ENCODE results near the gene IDH3A. TPM values are rescaled to one million over a fixed set of nuclear protein-coding genes. Genes with fewer than 3 reads are reported as not detected.

The IDH3A gene
- total RNA-seq, 1 donor from 2014 or later = 41.5 TPM

DNA sequence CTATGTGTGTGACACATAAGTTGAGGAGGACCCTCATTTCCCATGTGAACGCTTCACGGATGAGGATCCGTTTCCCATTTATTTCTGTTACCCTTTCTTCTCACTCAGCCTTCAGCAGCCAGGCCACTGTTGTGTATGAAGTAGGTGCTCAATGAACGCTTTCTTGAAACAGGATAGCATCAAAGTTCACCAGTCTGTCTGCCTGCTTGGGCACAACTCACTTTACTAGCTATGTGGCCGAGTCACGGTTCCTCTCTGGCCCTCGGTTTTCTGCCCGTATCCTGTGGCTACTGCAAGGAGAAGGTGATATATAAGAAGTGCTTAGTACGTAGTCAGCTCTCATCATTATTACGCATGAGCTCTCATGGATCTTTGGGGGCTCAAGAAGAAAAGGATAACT, 62.8 kb downstream of the IDH3A start:
- no peaks in the 10 kb centered on the region for H3K27me3 Mint-ChIP-seq (ENCODE audit: low read depth)
- no peaks in the 10 kb centered on the region for H3K36me3 Mint-ChIP-seq (ENCODE audit: low read depth)
- no peak for DNase-seq (ENCODE audit: low read depth, low spot score)
- no peaks in the 10 kb centered on the region for H3K9me3 Mint-ChIP-seq
- H3K27ac Mint-ChIP-seq (ENCODE audit: unreplicated experiment) = peak overlapping the region; percentile 82
- TF ChIP-seq, protein P1, sequence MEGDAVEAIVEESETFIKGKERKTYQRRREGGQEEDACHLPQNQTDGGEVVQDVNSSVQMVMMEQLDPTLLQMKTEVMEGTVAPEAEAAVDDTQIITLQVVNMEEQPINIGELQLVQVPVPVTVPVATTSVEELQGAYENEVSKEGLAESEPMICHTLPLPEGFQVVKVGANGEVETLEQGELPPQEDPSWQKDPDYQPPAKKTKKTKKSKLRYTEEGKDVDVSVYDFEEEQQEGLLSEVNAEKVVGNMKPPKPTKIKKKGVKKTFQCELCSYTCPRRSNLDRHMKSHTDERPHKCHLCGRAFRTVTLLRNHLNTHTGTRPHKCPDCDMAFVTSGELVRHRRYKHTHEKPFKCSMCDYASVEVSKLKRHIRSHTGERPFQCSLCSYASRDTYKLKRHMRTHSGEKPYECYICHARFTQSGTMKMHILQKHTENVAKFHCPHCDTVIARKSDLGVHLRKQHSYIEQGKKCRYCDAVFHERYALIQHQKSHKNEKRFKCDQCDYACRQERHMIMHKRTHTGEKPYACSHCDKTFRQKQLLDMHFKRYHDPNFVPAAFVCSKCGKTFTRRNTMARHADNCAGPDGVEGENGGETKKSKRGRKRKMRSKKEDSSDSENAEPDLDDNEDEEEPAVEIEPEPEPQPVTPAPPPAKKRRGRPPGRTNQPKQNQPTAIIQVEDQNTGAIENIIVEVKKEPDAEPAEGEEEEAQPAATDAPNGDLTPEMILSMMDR (conservative IDR thresholded peaks at IDR 0.05) = no peak
- H3K4me1 Mint-ChIP-seq = peaks cover 68% of the 10 kb centered on the region
- H3K4me3 Mint-ChIP-seq = no peak overlapping the region

DNA sequence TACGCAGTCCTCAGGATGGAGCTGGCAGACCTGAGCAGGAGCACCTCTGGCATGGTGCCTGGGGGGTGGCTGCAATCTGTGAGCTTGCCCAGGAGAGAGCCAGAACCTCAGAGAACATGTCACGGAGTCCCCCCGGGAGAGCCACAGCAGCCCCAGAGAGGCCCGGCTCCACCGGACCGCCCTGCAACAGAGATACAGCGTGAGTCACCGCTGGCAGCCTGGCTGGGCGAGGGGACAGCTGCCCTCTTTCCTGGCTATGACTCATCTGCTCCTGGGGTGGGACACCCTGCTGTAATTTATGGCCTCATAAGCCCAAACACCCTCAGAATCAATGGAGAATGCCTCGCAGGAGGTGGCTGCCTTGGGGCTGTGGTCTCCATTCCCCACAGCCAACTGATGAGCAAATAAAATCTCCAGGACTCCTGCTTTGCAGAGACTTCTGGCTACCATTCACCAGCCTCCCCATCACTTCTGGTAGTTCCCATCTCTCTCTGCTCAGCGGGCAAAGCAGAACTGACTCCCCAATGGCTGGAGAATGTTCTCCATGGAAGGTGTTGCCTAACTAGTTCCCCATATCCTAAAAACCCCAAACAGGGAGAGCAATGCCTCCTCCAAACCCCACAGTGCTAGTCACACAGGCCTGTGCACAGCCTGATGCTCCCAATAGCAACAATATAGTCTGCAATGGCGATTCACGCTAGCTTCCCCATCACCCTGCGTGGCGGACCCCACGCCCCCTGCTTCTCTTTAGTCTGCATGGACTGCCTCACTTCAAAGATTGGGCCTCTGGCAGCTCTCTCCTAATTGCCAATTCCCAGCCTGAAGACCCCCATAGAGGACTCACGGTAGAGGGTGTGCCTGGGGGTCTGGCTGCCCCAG, 63.6 kb downstream of the IDH3A start:
- no peaks in the 10 kb centered on the region for H3K9me3 Mint-ChIP-seq
- peak overlapping the region; percentile 94 for H3K27ac Mint-ChIP-seq (ENCODE audit: unreplicated experiment)
- no peaks in the 10 kb centered on the region for H3K36me3 Mint-ChIP-seq (ENCODE audit: low read depth)
- TF ChIP-seq, protein P1 (conservative IDR thresholded peaks at IDR 0.05) = no peak
- no peaks in the 10 kb centered on the region for H3K27me3 Mint-ChIP-seq (ENCODE audit: low read depth)
- DNase-seq (ENCODE audit: low read depth, low spot score) = no peak
- peak overlapping the region; percentile 41 for H3K4me3 Mint-ChIP-seq
- peaks cover 62% of the 10 kb centered on the region for H3K4me1 Mint-ChIP-seq

DNA sequence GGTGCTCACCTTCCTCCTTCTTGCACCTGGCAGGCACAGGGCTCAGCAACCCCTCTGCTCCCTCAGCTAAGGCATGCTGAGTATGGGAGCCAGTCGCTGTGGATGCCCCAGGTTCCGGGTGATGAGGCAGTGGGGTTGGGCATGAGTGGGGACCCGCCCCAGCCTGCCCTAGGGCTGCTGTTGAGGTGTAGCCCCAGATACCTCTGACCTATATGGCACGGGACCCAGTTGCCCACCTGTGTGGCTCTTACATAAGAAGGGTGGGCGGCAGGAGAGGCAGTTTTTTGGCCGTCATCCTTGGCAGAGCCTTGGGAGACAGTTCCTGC, 64.2 kb downstream of the IDH3A start:
- H3K27me3 Mint-ChIP-seq (ENCODE audit: low read depth) = no peaks in the 10 kb centered on the region
- no peak for DNase-seq (ENCODE audit: low read depth, low spot score)
- no peaks in the 10 kb centered on the region for H3K36me3 Mint-ChIP-seq (ENCODE audit: low read depth)
- peak overlapping the region; percentile 94 for H3K27ac Mint-ChIP-seq (ENCODE audit: unreplicated experiment)
- H3K4me3 Mint-ChIP-seq = no peak overlapping the region
- TF ChIP-seq, protein P1 (conservative IDR thresholded peaks at IDR 0.05) = no peak
- no peaks in the 10 kb centered on the region for H3K9me3 Mint-ChIP-seq
- peaks cover 65% of the 10 kb centered on the region for H3K4me1 Mint-ChIP-seq

DNA sequence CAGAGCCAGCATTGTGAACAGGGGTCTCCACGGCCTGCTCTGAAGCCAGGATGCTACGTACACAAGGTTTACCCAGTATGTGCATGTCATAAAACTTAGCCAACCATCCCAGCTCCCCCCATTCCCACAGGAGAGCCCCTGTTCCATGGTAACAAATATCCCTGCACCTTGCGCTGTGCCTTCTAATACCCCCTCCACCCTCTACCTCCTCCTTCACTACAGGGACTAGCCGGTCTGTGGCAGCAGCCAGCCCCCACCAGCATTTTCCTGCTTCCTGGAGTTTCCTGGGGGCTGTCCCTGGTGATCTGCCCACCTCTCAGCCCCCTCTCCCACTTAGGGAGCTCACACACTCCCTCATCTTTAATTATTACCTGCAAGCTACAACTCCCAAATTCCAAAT, 64.8 kb downstream of the IDH3A start:
- TF ChIP-seq, protein P1 (conservative IDR thresholded peaks at IDR 0.05) = no peak
- Mint-ChIP-seq H3K9me3 (no peaks in the 10 kb centered on the region), H3K36me3 (ENCODE audit: low read depth) (no peaks in the 10 kb centered on the region), H3K27ac (ENCODE audit: unreplicated experiment) (no peak overlapping the region), H3K4me1 (peaks cover 67% of the 10 kb centered on the region), H3K27me3 (ENCODE audit: low read depth) (no peaks in the 10 kb centered on the region), H3K4me3 (peak overlapping the region; percentile 31)
- DNase-seq (ENCODE audit: low read depth, low spot score) = no peak

DNA sequence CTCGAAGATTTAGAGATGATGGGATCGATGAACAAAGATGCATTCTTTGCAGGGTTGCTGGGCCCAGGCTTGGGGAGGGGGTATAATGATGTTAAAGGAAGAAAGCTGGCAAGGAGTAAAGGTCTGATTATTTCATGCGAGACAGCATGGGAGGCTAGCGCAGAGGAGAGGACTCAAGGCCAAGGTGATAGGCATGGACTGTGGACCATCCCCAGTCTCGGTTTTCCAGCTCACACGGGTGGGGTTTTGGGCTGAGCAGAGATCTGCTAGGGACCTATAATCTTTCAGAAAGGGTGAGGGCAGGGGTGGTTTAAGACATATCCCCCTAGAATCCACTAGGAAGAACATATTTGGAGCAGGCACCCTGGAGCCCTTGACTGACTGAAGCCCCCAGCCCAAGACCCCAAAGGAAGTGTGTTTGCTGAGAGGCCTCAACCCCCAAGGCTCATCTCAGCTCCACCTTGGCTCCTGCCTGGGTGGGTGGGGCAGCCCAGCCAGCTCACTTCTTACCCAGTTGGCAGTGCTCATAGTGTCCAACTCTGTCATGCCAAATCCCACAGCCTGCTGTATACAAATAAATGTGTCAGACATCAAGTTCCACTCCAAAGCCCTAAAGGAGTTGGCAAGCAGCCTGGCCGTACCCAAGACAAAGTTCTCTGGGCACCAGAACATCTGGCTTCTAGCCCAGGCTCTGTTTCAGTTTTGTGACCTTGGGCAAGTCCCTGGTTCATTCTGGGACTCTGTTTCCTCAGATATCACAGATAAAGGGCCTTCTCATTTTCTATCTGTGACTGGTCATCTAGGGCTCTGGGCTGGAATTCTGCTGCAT, 67.3 kb downstream of the IDH3A start:
- TF ChIP-seq, protein P1 (conservative IDR thresholded peaks at IDR 0.05) = no peak
- Mint-ChIP-seq H3K27me3 (ENCODE audit: low read depth) (no peaks in the 10 kb centered on the region), H3K9me3 (no peaks in the 10 kb centered on the region), H3K27ac (ENCODE audit: unreplicated experiment) (peak overlapping the region; percentile 87), H3K4me3 (no peak overlapping the region), H3K36me3 (ENCODE audit: low read depth) (no peaks in the 10 kb centered on the region), H3K4me1 (peaks cover 57% of the 10 kb centered on the region)
- no peak for DNase-seq (ENCODE audit: low read depth, low spot score)
